ENCODE measurements around the gene CEACAM18.

CEACAM18 gene

GRCh38 chr19:51531349-51532315, 53.3 kb downstream of the CEACAM18 start, which contains the start of gene SIGLEC6:
Gene SIGLEC6 (minus strand): TSS chr19:51531670. CDS start chr19:51531648, 22 bp downstream.
- no peak for DNase-seq (ENCODE audit: low read depth)

GRCh38 chr19:51535535-51535934, 57.2 kb downstream of the CEACAM18 start:
- no peak for DNase-seq (ENCODE audit: low read depth)

- DNase-seq (ENCODE audit: low read depth) = no peak
Measured at GRCh38 chr19:51539821-51540366, 61.6 kb downstream of the CEACAM18 start.
